Measurements from ENCODE around the gene OR51V1. TPM values are rescaled to one million over a fixed set of nuclear protein-coding genes. Genes with fewer than 3 reads are reported as not detected.

OR51V1 gene
- polyA plus RNA-seq, 2 of the 4 experiments (the other 2 are of a cell fraction) = not detected

DNA sequence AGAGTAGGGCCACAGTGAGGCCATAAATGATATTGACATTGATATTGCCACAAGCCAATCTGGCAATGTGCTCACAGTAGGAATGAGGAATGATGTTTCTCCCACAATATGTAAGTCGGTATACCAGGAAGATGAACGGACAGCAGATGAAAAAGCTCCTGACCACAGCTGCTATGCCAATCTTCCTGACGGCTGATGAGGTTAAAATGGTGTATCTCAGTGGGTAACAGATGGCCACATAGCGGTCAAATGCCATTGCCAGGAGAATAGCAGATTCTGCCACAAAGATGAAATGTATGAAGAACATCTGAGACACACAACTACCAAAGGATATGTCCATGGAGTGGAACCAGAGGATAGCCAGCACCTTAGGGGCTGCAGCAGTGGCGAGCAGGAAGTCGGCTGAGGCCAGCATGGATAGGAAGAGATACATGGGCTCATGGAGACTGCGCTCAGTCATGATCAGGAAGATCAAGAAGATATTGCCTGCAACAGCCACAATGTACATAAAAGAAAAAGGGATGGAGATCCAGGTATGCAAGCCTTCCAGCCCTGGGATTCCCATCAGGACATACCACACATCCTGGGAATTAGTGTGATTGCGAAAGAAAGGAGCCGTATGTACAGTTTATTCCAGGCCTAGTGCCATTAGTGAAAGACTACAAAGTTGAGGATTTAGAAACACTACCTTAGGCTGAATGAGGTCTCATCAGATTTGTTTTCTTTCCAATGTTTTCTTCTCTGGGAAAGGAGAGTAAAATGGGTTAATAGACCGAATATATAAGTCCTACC, 22.2 kb downstream of the OR51V1 start:
- no peak for FAIRE-seq
- WGBS (ENCODE audit: missing lambda C conversion rate) = 27% methylated on average over 10 of the region's 10 CpGs
- Histone ChIP-seq H3K4me3 (no peak overlapping the region), H3K4me2 (no peak overlapping the region), H3K4me1 (no peaks in the 10 kb centered on the region), H3K9me3 (no peaks in the 10 kb centered on the region), H3K27ac (no peak overlapping the region)
- CTCF ChIA-PET = no interaction called here
- POLR2A ChIA-PET = no interaction called here
- TF ChIP-seq ZC3H11A (IDR thresholded peaks at IDR 0.05) = no peak
- TF ChIP-seq, protein P1, sequence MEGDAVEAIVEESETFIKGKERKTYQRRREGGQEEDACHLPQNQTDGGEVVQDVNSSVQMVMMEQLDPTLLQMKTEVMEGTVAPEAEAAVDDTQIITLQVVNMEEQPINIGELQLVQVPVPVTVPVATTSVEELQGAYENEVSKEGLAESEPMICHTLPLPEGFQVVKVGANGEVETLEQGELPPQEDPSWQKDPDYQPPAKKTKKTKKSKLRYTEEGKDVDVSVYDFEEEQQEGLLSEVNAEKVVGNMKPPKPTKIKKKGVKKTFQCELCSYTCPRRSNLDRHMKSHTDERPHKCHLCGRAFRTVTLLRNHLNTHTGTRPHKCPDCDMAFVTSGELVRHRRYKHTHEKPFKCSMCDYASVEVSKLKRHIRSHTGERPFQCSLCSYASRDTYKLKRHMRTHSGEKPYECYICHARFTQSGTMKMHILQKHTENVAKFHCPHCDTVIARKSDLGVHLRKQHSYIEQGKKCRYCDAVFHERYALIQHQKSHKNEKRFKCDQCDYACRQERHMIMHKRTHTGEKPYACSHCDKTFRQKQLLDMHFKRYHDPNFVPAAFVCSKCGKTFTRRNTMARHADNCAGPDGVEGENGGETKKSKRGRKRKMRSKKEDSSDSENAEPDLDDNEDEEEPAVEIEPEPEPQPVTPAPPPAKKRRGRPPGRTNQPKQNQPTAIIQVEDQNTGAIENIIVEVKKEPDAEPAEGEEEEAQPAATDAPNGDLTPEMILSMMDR (IDR thresholded peaks at IDR 0.05) = no peak
- TF ChIP-seq, protein P2, sequence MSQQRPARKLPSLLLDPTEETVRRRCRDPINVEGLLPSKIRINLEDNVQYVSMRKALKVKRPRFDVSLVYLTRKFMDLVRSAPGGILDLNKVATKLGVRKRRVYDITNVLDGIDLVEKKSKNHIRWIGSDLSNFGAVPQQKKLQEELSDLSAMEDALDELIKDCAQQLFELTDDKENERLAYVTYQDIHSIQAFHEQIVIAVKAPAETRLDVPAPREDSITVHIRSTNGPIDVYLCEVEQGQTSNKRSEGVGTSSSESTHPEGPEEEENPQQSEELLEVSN (IDR thresholded peaks at IDR 0.05; ENCODE audit: borderline replicate concordance, low read depth) = no peak
- no peak for TF ChIP-seq KDM1A (IDR thresholded peaks at IDR 0.05; ENCODE audit: low read depth)
- TF ChIP-seq, protein P3, sequence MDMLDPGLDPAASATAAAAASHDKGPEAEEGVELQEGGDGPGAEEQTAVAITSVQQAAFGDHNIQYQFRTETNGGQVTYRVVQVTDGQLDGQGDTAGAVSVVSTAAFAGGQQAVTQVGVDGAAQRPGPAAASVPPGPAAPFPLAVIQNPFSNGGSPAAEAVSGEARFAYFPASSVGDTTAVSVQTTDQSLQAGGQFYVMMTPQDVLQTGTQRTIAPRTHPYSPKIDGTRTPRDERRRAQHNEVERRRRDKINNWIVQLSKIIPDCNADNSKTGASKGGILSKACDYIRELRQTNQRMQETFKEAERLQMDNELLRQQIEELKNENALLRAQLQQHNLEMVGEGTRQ (IDR thresholded peaks at IDR 0.05) = no peak
- no peak for TF ChIP-seq NFE2L2 (conservative IDR thresholded peaks at IDR 0.05; ENCODE audit: low read length)
- no peak for TF ChIP-seq FOXS1 (CRISPR knock-in tag; IDR thresholded peaks at IDR 0.05)
- TF ChIP-seq KDM5A (IDR thresholded peaks at IDR 0.05) = no peak
- no peak for TF ChIP-seq HDAC2 (IDR thresholded peaks at IDR 0.05)
- TF ChIP-seq PHF8 (IDR thresholded peaks at IDR 0.05; ENCODE audit: borderline replicate concordance, low read depth) = no peak
- no peak for TF ChIP-seq TFCP2L1 (CRISPR knock-in tag; IDR thresholded peaks at IDR 0.05)
- no peak for TF ChIP-seq HOXA7 (CRISPR knock-in tag; IDR thresholded peaks at IDR 0.05)
- no peak for DNase-seq (ENCODE audit: low read depth in 1 of 2, low spot score in 1 of 2)
- no peak for ATAC-seq

DNA sequence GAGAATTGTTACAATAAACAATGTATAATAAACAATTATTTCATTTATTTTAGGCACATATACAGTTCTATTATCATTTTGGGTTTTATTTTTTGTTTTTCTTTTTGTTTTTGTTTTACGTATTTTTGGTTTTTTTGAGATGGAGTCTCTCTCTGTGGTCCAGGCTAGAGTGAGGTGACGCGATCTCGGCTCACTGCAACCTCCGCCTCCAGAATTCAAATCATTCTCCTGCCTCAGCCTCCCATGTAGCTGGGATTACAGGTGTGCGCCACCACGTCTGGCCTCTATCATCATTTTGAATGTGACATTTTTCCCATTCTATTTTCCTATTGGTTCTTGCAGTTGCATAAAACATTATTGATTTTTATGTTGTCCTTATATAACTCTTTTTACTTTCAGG, 25.5 kb downstream of the OR51V1 start:
- no peaks in the 10 kb centered on the region for H3K9me3 ChIP-seq
- WGBS (ENCODE audit: missing lambda C conversion rate) = 33% methylated on average over 7 of the region's 7 CpGs
- H3K27ac ChIP-seq = no peak overlapping the region
- FAIRE-seq (no peak), ATAC-seq (no peak), DNase-seq (ENCODE audit: low read depth in 1 of 2, low spot score in 1 of 2) (no peak)
- ChIA-PET POLR2A (no interaction called here), CTCF (no interaction called here)
- H3K4me1 ChIP-seq = no peaks in the 10 kb centered on the region
- no peak overlapping the region for H3K4me3 ChIP-seq
- no peak overlapping the region for H3K4me2 ChIP-seq
- TF ChIP-seq, protein P1 (IDR thresholded peaks at IDR 0.05) = no peak
- TF ChIP-seq NFE2L2 (conservative IDR thresholded peaks at IDR 0.05; ENCODE audit: low read length) (no peak), NPAS2 (CRISPR knock-in tag; IDR thresholded peaks at IDR 0.05; ENCODE audit: borderline replicate concordance) (no peak), GATA3 (IDR thresholded peaks at IDR 0.05; ENCODE audit: borderline replicate concordance) (no peak), HOXB13 (CRISPR knock-in tag; IDR thresholded peaks at IDR 0.05; ENCODE audit: low read depth) (no peak), TP53 (CRISPR knock-in tag; IDR thresholded peaks at IDR 0.05) (no peak), POLR2A (IDR thresholded peaks at IDR 0.05; ENCODE audit: low read length) (no peak), JUNB (IDR thresholded peaks at IDR 0.05) (no peak), EP300 (IDR thresholded peaks at IDR 0.05) (no peak), ZSCAN20 (CRISPR knock-in tag; IDR thresholded peaks at IDR 0.05) (no peak), PHF8 (IDR thresholded peaks at IDR 0.05; ENCODE audit: borderline replicate concordance, low read depth) (no peak), CBX8 (IDR thresholded peaks at IDR 0.05) (no peak)
- TF ChIP-seq, protein P4, sequence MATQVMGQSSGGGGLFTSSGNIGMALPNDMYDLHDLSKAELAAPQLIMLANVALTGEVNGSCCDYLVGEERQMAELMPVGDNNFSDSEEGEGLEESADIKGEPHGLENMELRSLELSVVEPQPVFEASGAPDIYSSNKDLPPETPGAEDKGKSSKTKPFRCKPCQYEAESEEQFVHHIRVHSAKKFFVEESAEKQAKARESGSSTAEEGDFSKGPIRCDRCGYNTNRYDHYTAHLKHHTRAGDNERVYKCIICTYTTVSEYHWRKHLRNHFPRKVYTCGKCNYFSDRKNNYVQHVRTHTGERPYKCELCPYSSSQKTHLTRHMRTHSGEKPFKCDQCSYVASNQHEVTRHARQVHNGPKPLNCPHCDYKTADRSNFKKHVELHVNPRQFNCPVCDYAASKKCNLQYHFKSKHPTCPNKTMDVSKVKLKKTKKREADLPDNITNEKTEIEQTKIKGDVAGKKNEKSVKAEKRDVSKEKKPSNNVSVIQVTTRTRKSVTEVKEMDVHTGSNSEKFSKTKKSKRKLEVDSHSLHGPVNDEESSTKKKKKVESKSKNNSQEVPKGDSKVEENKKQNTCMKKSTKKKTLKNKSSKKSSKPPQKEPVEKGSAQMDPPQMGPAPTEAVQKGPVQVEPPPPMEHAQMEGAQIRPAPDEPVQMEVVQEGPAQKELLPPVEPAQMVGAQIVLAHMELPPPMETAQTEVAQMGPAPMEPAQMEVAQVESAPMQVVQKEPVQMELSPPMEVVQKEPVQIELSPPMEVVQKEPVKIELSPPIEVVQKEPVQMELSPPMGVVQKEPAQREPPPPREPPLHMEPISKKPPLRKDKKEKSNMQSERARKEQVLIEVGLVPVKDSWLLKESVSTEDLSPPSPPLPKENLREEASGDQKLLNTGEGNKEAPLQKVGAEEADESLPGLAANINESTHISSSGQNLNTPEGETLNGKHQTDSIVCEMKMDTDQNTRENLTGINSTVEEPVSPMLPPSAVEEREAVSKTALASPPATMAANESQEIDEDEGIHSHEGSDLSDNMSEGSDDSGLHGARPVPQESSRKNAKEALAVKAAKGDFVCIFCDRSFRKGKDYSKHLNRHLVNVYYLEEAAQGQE (IDR thresholded peaks at IDR 0.05) = no peak
- TF ChIP-seq, protein P5, sequence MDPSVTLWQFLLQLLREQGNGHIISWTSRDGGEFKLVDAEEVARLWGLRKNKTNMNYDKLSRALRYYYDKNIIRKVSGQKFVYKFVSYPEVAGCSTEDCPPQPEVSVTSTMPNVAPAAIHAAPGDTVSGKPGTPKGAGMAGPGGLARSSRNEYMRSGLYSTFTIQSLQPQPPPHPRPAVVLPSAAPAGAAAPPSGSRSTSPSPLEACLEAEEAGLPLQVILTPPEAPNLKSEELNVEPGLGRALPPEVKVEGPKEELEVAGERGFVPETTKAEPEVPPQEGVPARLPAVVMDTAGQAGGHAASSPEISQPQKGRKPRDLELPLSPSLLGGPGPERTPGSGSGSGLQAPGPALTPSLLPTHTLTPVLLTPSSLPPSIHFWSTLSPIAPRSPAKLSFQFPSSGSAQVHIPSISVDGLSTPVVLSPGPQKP (IDR thresholded peaks at IDR 0.05; ENCODE audit: low read depth, low read length) = no peak
- TF ChIP-seq, protein P6, sequence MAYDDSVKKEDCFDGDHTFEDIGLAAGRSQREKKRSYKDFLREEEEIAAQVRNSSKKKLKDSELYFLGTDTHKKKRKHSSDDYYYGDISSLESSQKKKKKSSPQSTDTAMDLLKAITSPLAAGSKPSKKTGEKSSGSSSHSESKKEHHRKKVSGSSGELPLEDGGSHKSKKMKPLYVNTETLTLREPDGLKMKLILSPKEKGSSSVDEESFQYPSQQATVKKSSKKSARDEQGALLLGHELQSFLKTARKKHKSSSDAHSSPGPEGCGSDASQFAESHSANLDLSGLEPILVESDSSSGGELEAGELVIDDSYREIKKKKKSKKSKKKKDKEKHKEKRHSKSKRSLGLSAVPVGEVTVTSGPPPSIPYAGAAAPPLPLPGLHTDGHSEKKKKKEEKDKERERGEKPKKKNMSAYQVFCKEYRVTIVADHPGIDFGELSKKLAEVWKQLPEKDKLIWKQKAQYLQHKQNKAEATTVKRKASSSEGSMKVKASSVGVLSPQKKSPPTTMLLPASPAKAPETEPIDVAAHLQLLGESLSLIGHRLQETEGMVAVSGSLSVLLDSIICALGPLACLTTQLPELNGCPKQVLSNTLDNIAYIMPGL (CRISPR knock-in tag; IDR thresholded peaks at IDR 0.05; ENCODE audit: borderline replicate concordance) = no peak
